ENCODE measurements around the gene CDH18.

Gene CDH18

GRCh38 chr5:19531374-19531952, 456.5 kb downstream of the CDH18 start:
- DNase-seq (ENCODE audit: low spot score): no peak
- in situ Hi-C loops (cut with MboI; ENCODE audit: low sequenced_read_pairs, unreplicated experiment): no loop called here
- TF ChIP-seq, protein P1, sequence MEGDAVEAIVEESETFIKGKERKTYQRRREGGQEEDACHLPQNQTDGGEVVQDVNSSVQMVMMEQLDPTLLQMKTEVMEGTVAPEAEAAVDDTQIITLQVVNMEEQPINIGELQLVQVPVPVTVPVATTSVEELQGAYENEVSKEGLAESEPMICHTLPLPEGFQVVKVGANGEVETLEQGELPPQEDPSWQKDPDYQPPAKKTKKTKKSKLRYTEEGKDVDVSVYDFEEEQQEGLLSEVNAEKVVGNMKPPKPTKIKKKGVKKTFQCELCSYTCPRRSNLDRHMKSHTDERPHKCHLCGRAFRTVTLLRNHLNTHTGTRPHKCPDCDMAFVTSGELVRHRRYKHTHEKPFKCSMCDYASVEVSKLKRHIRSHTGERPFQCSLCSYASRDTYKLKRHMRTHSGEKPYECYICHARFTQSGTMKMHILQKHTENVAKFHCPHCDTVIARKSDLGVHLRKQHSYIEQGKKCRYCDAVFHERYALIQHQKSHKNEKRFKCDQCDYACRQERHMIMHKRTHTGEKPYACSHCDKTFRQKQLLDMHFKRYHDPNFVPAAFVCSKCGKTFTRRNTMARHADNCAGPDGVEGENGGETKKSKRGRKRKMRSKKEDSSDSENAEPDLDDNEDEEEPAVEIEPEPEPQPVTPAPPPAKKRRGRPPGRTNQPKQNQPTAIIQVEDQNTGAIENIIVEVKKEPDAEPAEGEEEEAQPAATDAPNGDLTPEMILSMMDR (IDR thresholded peaks at IDR 0.05; ENCODE audit: borderline replicate concordance, control extremely low read depth, extremely low read depth, insufficient read depth, missing control alignments): no peak

DNA sequence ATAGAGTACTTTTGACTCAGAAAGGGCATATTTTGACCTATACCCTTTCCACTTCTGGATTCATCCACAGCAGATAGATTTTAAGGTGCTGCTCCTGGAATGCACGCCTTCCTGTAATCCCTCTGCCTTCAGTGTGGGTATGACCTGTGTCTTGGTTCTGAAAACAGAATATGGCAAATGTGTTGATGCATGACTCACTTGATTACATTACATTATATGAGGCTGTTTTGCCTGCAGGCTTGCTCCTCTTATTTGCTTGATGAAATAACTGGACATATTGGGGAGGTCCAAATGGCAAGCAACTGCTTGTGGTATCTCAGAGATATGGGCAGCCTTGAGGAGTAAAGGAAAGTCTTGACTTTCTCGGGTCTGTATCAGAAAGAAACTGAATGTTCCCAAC, 468.6 kb downstream of the CDH18 start:
- TF ChIP-seq, protein P1 (IDR thresholded peaks at IDR 0.05; ENCODE audit: borderline replicate concordance, control extremely low read depth, extremely low read depth, insufficient read depth, missing control alignments): no peak
- in situ Hi-C loops (cut with MboI; ENCODE audit: low sequenced_read_pairs, unreplicated experiment): no loop called here
- DNase-seq (ENCODE audit: low spot score): no peak

DNA sequence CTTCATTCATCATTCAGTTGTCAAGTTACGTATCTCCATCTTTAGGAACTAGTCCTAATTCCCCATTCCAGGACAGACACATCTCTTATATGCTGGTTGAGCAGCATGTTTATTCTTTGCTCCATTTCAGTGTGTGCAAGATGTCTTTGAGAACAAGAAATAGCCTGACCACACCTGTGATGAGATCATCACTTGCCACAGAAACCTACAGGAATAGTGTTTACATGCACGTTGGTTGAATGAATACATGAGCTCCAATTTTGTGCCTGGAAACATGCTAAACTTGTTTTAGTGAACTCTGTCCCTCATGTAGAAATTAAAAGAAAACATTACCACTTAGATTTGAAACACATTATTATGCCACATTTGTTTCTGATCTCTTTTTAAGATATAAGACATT, 489.1 kb downstream of the CDH18 start:
- TF ChIP-seq, protein P1 (IDR thresholded peaks at IDR 0.05; ENCODE audit: borderline replicate concordance, control extremely low read depth, extremely low read depth, insufficient read depth, missing control alignments): no peak
- in situ Hi-C loops (cut with MboI; ENCODE audit: low sequenced_read_pairs, unreplicated experiment): no loop called here
- DNase-seq (ENCODE audit: low spot score): no peak

- TF ChIP-seq, protein P1 (IDR thresholded peaks at IDR 0.05; ENCODE audit: borderline replicate concordance, control extremely low read depth, extremely low read depth, insufficient read depth, missing control alignments): no peak
- no peak for DNase-seq (ENCODE audit: low spot score)
- in situ Hi-C loops (cut with MboI; ENCODE audit: low sequenced_read_pairs, unreplicated experiment): no loop called here
These were observed 490.7 kb downstream of the CDH18 start for GRCh38 chr5:19497229-19497815.

DNA sequence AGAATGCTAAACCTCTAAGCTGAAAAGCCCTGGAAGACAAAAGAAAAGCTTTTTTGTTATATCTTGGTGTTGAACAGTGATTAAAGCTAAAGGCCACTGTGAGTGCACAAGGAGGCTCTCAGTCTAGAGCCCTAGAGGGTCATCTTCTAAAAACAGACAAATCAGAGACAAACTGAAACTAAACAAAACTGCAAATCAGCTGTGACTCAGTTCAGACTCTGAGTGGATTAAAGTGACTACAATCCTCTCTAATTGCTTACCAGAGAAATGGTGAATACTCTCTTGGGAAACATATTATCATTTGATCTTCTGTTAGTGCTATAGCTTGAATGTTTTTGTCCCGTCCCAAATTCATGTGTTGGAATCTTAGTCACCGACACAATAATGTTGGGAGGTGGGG, 491.9 kb downstream of the CDH18 start:
- TF ChIP-seq, protein P1 (IDR thresholded peaks at IDR 0.05; ENCODE audit: borderline replicate concordance, control extremely low read depth, extremely low read depth, insufficient read depth, missing control alignments): no peak
- in situ Hi-C loops (cut with MboI; ENCODE audit: low sequenced_read_pairs, unreplicated experiment): no loop called here
- DNase-seq (ENCODE audit: low spot score): no peak

DNA sequence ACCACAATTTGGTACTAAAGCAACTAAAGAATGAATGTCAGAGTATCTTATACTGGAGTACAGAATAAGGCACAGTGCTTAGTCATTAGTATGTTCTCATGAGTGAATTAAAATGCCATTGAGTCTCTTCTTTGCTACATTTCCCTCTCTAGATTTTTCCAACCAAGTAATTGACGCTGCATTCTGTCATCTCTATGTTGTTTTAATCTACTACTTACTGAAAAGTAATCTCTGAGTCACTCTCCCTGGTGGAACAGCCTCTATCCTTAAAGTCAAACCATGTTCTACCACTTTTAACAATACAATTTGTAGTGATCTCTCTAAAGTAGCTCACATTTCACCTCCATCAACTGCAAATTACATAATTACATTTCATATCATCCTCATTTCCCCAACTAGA, 495.1 kb downstream of the CDH18 start:
- DNase-seq (ENCODE audit: low spot score): no peak
- in situ Hi-C loops (cut with MboI; ENCODE audit: low sequenced_read_pairs, unreplicated experiment): no loop called here
- TF ChIP-seq, protein P1 (IDR thresholded peaks at IDR 0.05; ENCODE audit: borderline replicate concordance, control extremely low read depth, extremely low read depth, insufficient read depth, missing control alignments): no peak
